ENCODE results near the gene RHOBTB1.
"Not testable (repeated sequence)": the region's sequence is repeated elsewhere in the genome, so short reads cannot be mapped to it uniquely, and the experiment has no call there.

RHOBTB1 gene

DNA sequence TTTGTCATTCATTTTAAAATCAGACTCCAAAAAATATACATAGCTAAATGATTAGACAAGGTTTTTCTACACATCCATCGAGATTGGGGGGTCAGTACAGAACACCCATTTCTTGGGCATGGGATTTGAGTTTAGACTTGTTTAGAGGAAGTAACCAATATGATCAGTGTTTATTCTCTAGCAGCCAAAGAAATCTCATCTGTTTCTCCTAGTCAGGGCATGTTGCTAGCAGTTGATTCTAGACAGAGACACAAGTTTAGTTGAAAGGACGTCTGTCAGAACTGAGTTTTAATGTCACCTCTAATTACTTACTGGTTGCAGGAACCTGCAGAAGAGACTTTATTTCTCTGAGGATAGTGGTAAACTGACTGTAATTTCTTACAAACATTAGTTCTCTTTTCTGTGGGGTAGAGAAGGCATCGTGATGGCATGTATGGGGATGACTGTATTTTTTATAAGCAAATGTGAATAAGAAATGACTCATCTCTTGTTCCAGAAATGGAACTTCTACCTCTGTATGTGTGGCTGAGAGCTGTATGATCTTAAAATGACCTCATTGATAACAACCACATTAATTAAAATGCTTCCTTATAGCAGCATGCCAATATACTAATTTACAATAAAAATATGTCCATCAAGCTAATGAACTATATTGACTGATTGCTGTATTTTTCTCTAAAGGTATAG, 30.6 kb upstream of the RHOBTB1 start:
- H3K9me3 ChIP-seq (ENCODE audit: low read length): no peaks in the 10 kb centered on the region
- H3K4me2 ChIP-seq (ENCODE audit: low read length): no peak overlapping the region
- H3K27me3 ChIP-seq (ENCODE audit: insufficient read depth, low read length): no peaks in the 10 kb centered on the region
- no peak overlapping the region for H3K9ac ChIP-seq (ENCODE audit: low read length)
- no peaks in the 10 kb centered on the region for H3K36me3 ChIP-seq (ENCODE audit: insufficient read depth, low read length)
- H3K27ac ChIP-seq (ENCODE audit: low read depth, low read length, poor library complexity, severe bottlenecking): no peak overlapping the region
- no peaks in the 10 kb centered on the region for H3K9me2 ChIP-seq (ENCODE audit: low read depth, low read length)
- H4K20me1 ChIP-seq (ENCODE audit: insufficient read depth, low read length): no peaks in the 10 kb centered on the region
- H3F3A ChIP-seq (ENCODE audit: insufficient read depth, low read length): no peaks in the 10 kb centered on the region
- no peaks in the 10 kb centered on the region for H3K4me1 ChIP-seq (ENCODE audit: insufficient read depth, low read length, severe bottlenecking)
- no peak overlapping the region for H2AFZ ChIP-seq (ENCODE audit: low read length)
- H3K4me3 ChIP-seq (ENCODE audit: low read depth, low read length, poor library complexity, severe bottlenecking): no peak overlapping the region
- TF ChIP-seq CTCF (IDR thresholded peaks at IDR 0.05; ENCODE audit: low read length) (no peak), EZH2 (IDR thresholded peaks at IDR 0.05; ENCODE audit: borderline replicate concordance, low read length) (no peak)
- H3K79me2 ChIP-seq (ENCODE audit: insufficient read depth, low read length): no peaks in the 10 kb centered on the region

- Histone ChIP-seq H3K4me3 (ENCODE audit: low read depth, low read length, poor library complexity, severe bottlenecking) (no peak overlapping the region), H3K4me1 (ENCODE audit: insufficient read depth, low read length, severe bottlenecking) (no peaks in the 10 kb centered on the region), H3K79me2 (ENCODE audit: insufficient read depth, low read length) (no peaks in the 10 kb centered on the region), H3K27me3 (ENCODE audit: insufficient read depth, low read length) (no peaks in the 10 kb centered on the region), H3K27ac (ENCODE audit: low read depth, low read length, poor library complexity, severe bottlenecking) (no peak overlapping the region), H3F3A (ENCODE audit: insufficient read depth, low read length) (no peaks in the 10 kb centered on the region), H3K9me3 (ENCODE audit: low read length) (no peaks in the 10 kb centered on the region), H3K36me3 (ENCODE audit: insufficient read depth, low read length) (no peaks in the 10 kb centered on the region), H2AFZ (ENCODE audit: low read length) (no peak overlapping the region), H4K20me1 (ENCODE audit: insufficient read depth, low read length) (no peaks in the 10 kb centered on the region), H3K9me2 (ENCODE audit: low read depth, low read length) (no peaks in the 10 kb centered on the region), H3K4me2 (ENCODE audit: low read length) (no peak overlapping the region), H3K9ac (ENCODE audit: low read length) (no peak overlapping the region)
- no peak for TF ChIP-seq CTCF (IDR thresholded peaks at IDR 0.05; ENCODE audit: low read length)
- no peak for TF ChIP-seq EZH2 (IDR thresholded peaks at IDR 0.05; ENCODE audit: borderline replicate concordance, low read length)
Measured at GRCh38 chr10:60973086-60973485, 29.1 kb upstream of the RHOBTB1 start.

- not testable (repeated sequence) for H2AFZ ChIP-seq (ENCODE audit: low read length); H3K36me3 ChIP-seq (ENCODE audit: insufficient read depth, low read length); H3K4me3 ChIP-seq (ENCODE audit: low read depth, low read length, poor library complexity, severe bottlenecking); H3K4me2 ChIP-seq (ENCODE audit: low read length); H3F3A ChIP-seq (ENCODE audit: insufficient read depth, low read length); H3K9ac ChIP-seq (ENCODE audit: low read length); H3K9me2 ChIP-seq (ENCODE audit: low read depth, low read length); H3K79me2 ChIP-seq (ENCODE audit: insufficient read depth, low read length); H3K9me3 ChIP-seq (ENCODE audit: low read length); H4K20me1 ChIP-seq (ENCODE audit: insufficient read depth, low read length); H3K27me3 ChIP-seq (ENCODE audit: insufficient read depth, low read length); H3K27ac ChIP-seq (ENCODE audit: low read depth, low read length, poor library complexity, severe bottlenecking); H3K4me1 ChIP-seq (ENCODE audit: insufficient read depth, low read length, severe bottlenecking)
Measured at GRCh38 chr10:60972181-60972580, 28.2 kb upstream of the RHOBTB1 start.

- Histone ChIP-seq H4K20me1 (ENCODE audit: insufficient read depth, low read length) (no peaks in the 10 kb centered on the region), H3K4me3 (ENCODE audit: low read depth, low read length, poor library complexity, severe bottlenecking) (no peak overlapping the region), H3K4me2 (ENCODE audit: low read length) (no peak overlapping the region), H2AFZ (ENCODE audit: low read length) (no peak overlapping the region), H3K9me2 (ENCODE audit: low read depth, low read length) (no peaks in the 10 kb centered on the region), H3K27me3 (ENCODE audit: insufficient read depth, low read length) (no peaks in the 10 kb centered on the region), H3K27ac (ENCODE audit: low read depth, low read length, poor library complexity, severe bottlenecking) (no peak overlapping the region), H3F3A (ENCODE audit: insufficient read depth, low read length) (no peaks in the 10 kb centered on the region), H3K4me1 (ENCODE audit: insufficient read depth, low read length, severe bottlenecking) (no peaks in the 10 kb centered on the region), H3K9me3 (ENCODE audit: low read length) (no peaks in the 10 kb centered on the region), H3K79me2 (ENCODE audit: insufficient read depth, low read length) (no peaks in the 10 kb centered on the region), H3K36me3 (ENCODE audit: insufficient read depth, low read length) (no peaks in the 10 kb centered on the region), H3K9ac (ENCODE audit: low read length) (no peak overlapping the region)
- no peak for TF ChIP-seq EZH2 (IDR thresholded peaks at IDR 0.05; ENCODE audit: borderline replicate concordance, low read length)
- no peak for TF ChIP-seq CTCF (IDR thresholded peaks at IDR 0.05; ENCODE audit: low read length)
Measured at GRCh38 chr10:60970526-60970925, 26.5 kb upstream of the RHOBTB1 start.

All from OCI-LY1 (cell line).